ENCODE measurements around the gene TCERG1L.
A peak's percentile ranks its signal among the peaks of the same experiment; 100 is the strongest.

TCERG1L gene

DNA sequence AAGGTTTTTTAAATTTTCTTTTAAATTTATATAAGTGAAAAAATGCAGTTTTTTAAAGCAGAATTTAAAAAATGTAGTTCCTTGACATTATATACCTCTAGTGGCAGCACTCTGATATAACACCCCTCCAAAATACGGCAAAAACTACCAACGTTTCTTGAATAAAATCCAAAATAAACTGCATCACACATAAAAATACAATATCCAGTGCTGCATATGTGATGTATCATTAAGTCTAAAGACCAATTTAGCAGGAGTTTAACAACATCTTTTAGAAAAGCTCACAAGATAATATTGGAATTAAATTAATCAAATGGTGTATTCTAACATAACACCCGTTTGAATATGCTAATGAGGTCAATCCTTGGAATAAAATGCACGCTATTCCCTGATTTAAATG is 1.4 kb downstream of the TCERG1L start:
- TF ChIP-seq, protein P1, sequence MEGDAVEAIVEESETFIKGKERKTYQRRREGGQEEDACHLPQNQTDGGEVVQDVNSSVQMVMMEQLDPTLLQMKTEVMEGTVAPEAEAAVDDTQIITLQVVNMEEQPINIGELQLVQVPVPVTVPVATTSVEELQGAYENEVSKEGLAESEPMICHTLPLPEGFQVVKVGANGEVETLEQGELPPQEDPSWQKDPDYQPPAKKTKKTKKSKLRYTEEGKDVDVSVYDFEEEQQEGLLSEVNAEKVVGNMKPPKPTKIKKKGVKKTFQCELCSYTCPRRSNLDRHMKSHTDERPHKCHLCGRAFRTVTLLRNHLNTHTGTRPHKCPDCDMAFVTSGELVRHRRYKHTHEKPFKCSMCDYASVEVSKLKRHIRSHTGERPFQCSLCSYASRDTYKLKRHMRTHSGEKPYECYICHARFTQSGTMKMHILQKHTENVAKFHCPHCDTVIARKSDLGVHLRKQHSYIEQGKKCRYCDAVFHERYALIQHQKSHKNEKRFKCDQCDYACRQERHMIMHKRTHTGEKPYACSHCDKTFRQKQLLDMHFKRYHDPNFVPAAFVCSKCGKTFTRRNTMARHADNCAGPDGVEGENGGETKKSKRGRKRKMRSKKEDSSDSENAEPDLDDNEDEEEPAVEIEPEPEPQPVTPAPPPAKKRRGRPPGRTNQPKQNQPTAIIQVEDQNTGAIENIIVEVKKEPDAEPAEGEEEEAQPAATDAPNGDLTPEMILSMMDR (conservative IDR thresholded peaks at IDR 0.05), result peak; percentile 62; the same call in 1 of the 2 replicates

DNA sequence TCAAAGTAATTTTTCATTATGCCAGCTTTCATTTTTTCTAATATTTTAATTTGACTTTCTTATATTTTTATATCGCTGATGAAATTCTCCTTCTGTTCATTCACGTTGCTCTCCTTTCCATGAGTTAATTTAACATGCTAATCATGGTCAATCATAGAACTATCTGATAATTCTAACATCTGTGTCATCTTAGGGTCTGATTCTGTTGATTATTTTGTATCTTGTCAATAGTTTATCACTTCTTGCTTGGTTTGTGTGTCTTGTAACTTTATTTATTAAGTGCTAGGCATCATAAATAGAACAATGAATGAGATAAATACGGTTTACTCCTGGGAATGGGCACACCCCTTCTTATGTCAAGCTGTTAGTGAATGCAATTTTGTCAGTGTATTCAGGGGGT is 11.0 kb downstream of the TCERG1L start:
- TF ChIP-seq, protein P1 (conservative IDR thresholded peaks at IDR 0.05), result no peak

More for the DNA sequence above, 1.4 kb downstream of the TCERG1L start:
- peak overlapping the region; percentile 63 for H3K27ac ChIP-seq

DNA sequence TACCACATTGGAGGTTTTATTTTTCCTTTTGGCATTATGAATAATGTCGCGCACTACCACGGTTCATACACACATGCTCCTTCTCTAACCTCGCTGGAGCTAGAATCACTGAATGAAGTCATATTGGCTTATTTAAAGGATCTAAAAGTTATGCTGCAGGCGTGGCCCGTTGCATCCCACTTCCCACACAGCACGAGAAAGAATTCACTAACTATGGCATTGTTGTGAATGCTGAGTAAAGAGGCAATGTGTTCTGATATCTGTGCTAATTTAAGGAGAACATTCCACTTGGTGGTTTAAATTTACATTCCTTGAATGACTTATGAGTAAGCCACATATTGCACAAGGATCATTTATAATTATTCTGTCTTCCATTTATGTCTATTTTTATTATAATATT is 20.7 kb downstream of the TCERG1L start:
- no peak overlapping the region for H3K27ac ChIP-seq
- TF ChIP-seq, protein P1 (conservative IDR thresholded peaks at IDR 0.05), result no peak

More for the DNA sequence above, 11.0 kb downstream of the TCERG1L start:
- H3K27ac ChIP-seq, result no peak overlapping the region

DNA sequence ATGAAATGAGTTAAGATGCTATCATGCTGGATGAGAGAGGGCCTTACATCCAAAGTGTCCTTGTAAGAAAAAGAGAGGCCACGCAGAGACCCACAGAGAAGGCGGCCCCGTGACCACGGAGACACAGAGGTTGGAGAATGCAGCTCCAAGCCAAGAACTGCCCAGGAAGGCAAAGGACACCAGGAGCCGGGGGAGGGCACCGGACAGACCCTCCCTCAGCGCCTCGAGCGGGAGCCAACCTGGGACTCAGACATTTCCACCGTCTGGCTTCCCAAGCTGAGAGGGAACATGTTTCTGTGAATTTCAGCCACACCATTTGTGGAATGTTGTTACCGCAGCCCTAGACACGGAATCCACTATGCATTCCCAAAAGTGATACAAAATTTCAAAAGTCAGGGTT is 22.9 kb downstream of the TCERG1L start:
- TF ChIP-seq, protein P1 (conservative IDR thresholded peaks at IDR 0.05), result no peak
- H3K27ac ChIP-seq, result no peak overlapping the region

DNA sequence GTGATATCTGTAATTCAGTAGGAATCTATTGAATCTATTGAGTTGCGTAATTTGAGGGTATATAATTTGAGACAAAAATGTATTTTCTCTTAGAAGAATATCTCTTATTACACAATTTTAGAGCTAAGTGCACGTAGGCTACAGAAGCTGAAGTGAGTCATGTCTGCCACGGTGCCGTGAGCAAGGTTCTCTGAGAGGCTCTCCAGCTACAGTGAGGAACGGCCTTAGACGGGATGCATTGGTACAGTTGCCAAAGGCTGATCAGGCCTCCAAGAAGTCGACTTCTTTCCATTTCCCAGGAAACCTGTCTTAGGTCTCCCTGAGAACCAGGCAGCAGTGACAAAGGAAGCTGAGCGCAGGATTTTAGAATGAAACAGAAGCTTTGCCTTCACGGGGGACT is 28.6 kb downstream of the TCERG1L start:
- TF ChIP-seq, protein P1 (conservative IDR thresholded peaks at IDR 0.05), result no peak
- no peak overlapping the region for H3K27ac ChIP-seq

DNA sequence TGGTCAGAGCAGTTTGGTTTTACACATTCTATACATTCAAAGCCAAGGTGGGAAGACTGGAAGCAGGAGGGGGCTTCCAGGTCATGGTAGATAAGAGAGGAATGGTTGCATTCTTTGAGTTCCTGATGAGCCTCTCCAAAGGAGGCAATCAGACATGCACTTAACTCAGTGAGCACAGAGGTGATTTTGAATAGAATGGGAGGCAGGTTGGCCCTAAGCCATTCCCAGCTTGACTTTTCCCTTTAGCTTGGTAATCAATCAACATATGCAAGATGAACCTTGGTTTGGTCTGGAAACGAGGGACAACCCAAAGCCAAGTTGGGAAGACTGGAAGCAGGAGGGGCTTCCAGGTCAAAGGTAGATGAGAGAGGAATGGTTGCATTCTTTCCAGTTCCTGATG is 31.4 kb downstream of the TCERG1L start:
- TF ChIP-seq, protein P1 (conservative IDR thresholded peaks at IDR 0.05), result no peak

DNA sequence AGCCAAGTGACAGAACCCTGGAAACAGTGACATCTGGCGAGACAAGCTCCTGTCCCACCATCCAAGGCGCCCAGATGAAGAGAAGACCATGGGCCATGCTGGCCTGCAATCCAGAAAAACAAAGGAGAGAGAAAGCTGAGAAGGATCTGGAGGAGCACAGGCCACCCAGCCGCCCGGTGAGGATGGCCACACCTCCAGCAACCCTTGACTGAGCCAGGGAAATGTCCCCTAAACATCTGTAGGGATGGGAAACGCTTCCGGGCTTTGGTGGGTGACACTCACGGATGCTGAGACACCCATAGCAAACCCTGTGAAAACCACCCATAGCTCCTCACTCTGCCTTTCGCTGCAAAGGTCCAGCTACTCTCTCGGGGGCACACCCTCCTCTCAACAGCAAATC is 32.0 kb downstream of the TCERG1L start:
- H3K27ac ChIP-seq, result no peak overlapping the region
- TF ChIP-seq, protein P1 (conservative IDR thresholded peaks at IDR 0.05), result no peak

More for the DNA sequence above, 31.4 kb downstream of the TCERG1L start:
- H3K27ac ChIP-seq, result no peak overlapping the region
